IMR-90 (cell line): ENCODE results near the gene AGAP1.

Source experiments
- CHD1 ChIP-seq: IDR thresholded peaks from 2 replicates; pipeline ENCODE4 v1.6.1; 2012; ENCODE audit warnings: low read depth, low read length, improper control_type of control experiment
- MAFK ChIP-seq: IDR thresholded peaks from 2 replicates; pipeline ENCODE4 v1.6.1; 2012; ENCODE audit warnings: low read depth, low read length, improper control_type of control experiment
- MXI1 ChIP-seq: IDR thresholded peaks from 2 replicates; pipeline ENCODE4 v1.6.1; 2012; ENCODE audit warnings: low read depth, mild to moderate bottlenecking, low read length, moderate library complexity, borderline replicate concordance
- NFE2L2 ChIP-seq: fragments of 150-350 bp; IDR thresholded peaks from 2 replicates; pipeline ENCODE4 v1.6.1; 2016; ENCODE audit warnings: low read depth, mild to moderate bottlenecking, low read length
- POLR2A ChIP-seq: IDR thresholded peaks from 2 replicates; pipeline ENCODE4 v1.6.1; 2012; ENCODE audit warnings: mild to moderate bottlenecking, low read depth, low read length
- RAD21 ChIP-seq: IDR thresholded peaks from 2 replicates; pipeline ENCODE4 v1.6.1; 2012; ENCODE audit warnings: low read length, improper control_type of control experiment
- RCOR1 ChIP-seq: IDR thresholded peaks from 2 replicates; pipeline ENCODE4 v1.6.1; 2012; ENCODE audit warnings: mild to moderate bottlenecking, low read length, improper control_type of control experiment; ENCODE audit not compliant: insufficient replicate concordance
- RFX5 ChIP-seq: IDR thresholded peaks from 2 replicates; pipeline ENCODE4 v1.8.0; 2012; ENCODE audit warnings: low read depth, mild to moderate bottlenecking, low read length, moderate library complexity
- USF2 ChIP-seq: fragments of 150-350 bp; IDR thresholded peaks from 2 replicates; pipeline ENCODE4 v1.6.1; 2017; ENCODE audit warnings: mild to moderate bottlenecking, antibody characterized with exemption, low read length, low read depth
- TF ChIP-seq, protein P1 (sequence below): conservative IDR thresholded peaks from 2 replicates; pipeline ENCODE4 v1.5.1; 2012; ENCODE audit warnings: mild to moderate bottlenecking, low read depth, low read length, improper control_type of control experiment

GRCh38 chr2:235808366-235808765 is 314.5 kb downstream of the AGAP1 start:
- TF ChIP-seq, protein P1, sequence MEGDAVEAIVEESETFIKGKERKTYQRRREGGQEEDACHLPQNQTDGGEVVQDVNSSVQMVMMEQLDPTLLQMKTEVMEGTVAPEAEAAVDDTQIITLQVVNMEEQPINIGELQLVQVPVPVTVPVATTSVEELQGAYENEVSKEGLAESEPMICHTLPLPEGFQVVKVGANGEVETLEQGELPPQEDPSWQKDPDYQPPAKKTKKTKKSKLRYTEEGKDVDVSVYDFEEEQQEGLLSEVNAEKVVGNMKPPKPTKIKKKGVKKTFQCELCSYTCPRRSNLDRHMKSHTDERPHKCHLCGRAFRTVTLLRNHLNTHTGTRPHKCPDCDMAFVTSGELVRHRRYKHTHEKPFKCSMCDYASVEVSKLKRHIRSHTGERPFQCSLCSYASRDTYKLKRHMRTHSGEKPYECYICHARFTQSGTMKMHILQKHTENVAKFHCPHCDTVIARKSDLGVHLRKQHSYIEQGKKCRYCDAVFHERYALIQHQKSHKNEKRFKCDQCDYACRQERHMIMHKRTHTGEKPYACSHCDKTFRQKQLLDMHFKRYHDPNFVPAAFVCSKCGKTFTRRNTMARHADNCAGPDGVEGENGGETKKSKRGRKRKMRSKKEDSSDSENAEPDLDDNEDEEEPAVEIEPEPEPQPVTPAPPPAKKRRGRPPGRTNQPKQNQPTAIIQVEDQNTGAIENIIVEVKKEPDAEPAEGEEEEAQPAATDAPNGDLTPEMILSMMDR = no peak
- TF ChIP-seq POLR2A (no peak), USF2 (no peak), RCOR1 (no peak), NFE2L2 (no peak), MAFK (no peak), RAD21 (no peak), RFX5 (no peak), MXI1 (no peak), CHD1 (no peak)
